Measurements from ENCODE around the gene ATP8B3.
"Not testable (repeated sequence)": the region's sequence is repeated elsewhere in the genome, so short reads cannot be mapped to it uniquely, and the experiment has no call there.

ATP8B3 gene

GRCh38 chr19:1806184-1807029 lies 5.7 kb downstream of the ATP8B3 start:
- H3K4me3 ChIP-seq (ENCODE audit: low read depth, low read length): no peak overlapping the region
- ChIA-PET POLR2A (no interaction called here), CTCF (interaction anchor here (0.7 to 2.6 kb wide), 5 partner anchors 9 to 134 kb away, joined by 5 to 9 read pairs (median 5); no protein-coding TSS in a partner anchor)

DNA sequence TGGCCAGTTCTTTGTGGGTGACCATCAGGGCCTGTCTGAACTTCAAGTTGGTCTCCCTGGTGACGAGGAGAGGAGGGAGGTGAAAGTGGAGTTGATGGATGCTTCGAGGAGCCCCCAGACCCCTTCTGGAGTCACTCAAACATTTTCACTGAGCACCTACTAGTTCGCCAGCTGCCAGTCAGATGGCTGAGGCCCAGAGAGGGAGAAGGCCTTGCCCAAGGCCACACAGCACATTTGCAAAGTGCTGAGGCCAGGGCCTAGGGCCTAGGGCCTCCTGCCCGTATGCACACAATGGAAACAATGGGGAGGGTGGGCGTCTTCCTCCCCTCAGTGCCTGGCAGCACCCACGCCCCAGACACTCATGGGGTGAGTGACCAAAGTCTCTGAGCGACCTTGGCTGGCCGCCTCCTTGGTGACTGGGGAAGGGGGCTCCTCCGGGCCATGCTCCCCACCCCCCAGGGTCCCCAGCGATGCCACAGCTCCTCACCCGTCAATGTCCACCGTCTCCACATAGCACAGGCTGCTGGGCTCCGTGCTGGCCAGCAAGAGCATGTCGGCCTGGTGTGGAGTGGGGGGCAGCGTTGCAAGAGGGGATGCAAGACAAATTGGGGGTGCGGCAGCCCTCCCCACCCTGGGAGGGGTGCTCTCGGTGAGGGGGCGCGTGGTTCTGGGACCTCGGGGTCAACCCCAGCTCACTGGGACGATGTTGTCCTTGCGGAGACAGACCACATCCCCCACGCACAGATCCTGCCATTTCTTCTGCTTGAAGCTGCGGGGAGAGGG lies 6.5 kb downstream of the ATP8B3 start:
- DNase-seq (ENCODE audit: low read depth, low spot score): no peak
- ChIA-PET POLR2A (no interaction called here), CTCF (interaction anchor here (0.7 to 2.6 kb wide), 5 partner anchors 10 to 133 kb away, joined by 3 to 9 read pairs (median 5); no protein-coding TSS in a partner anchor)
- no peak overlapping the region for H3K4me3 ChIP-seq (ENCODE audit: low read depth, low read length)
- TF ChIP-seq CTCF (IDR thresholded peaks at IDR 0.05; ENCODE audit: insufficient read depth, low read length, missing control alignments): no peak

More at GRCh38 chr19:1806184-1807029, 5.7 kb downstream of the ATP8B3 start:
- no peak for DNase-seq (ENCODE audit: low read depth, low spot score)
- no peak for TF ChIP-seq CTCF (IDR thresholded peaks at IDR 0.05; ENCODE audit: insufficient read depth, low read length, missing control alignments)

DNA sequence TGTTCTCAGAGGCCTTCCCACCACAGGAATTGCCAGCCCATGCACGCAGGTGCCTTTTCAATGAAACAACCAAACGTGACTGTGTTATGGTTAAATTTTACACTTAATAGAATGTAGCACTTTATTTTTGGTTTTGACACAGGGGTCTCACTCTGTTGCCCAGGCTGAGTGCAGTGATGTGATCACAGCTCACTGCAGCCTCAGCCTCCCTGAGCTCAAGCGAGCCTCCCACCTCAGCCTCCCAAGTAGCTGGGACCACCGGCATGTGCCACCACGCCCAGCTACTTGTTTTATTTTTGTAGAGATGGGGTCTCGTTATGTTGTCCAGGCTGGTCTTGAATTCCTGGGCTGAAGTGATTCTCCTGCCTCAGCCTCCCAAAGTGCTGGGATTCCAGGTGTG lies 7.2 kb downstream of the ATP8B3 start:
- ChIA-PET CTCF (interaction anchor here (0.7 to 2.6 kb wide), 2 partner anchors 21 to 32 kb away, joined by 3 to 9 read pairs; no protein-coding TSS in a partner anchor), POLR2A (no interaction called here)
- no peak for TF ChIP-seq CTCF (IDR thresholded peaks at IDR 0.05; ENCODE audit: insufficient read depth, low read length, missing control alignments)
- H3K4me3 ChIP-seq (ENCODE audit: low read depth, low read length): no peak overlapping the region
- DNase-seq (ENCODE audit: low read depth, low spot score): no peak

DNA sequence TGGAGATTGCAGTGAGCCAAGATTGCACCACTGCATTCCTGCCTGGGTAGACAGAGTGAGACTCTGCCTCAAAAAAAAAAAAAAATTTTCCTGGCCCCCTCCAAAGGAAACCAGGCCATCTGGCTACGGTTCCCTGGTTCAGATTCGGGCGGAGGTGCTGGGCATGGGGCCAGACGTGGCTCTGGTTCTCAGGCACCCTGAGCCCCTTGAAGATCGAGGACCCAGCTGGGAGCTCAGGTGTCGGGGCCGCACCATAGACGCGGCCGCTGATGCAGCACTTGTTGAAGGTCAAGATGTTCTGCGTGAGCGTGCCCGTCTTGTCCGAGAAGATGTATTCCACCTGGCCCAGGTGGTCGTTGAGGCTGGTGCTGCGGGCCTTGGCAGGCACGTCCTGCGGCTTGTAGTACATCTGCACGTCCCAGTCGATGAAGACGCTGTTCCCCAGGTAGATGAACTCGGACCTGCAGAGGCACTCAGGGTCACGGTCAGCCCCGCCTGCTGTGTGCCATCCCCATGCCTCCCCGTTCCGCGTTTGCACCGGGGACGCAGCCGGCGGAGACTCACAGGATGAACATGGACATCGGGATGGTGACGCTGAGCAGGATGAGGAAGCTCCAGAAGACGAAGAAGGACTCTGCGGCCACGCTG lies 12.3 kb downstream of the ATP8B3 start:
- H3K4me3 ChIP-seq (ENCODE audit: low read depth, low read length): no peak overlapping the region
- TF ChIP-seq CTCF (IDR thresholded peaks at IDR 0.05; ENCODE audit: insufficient read depth, low read length, missing control alignments): no peak
- DNase-seq (ENCODE audit: low read depth, low spot score): no peak
- CTCF ChIA-PET: interaction anchor here (0.6 to 9.8 kb wide), 4 partner anchors 18 to 517 kb away, joined by 3 to 143 read pairs (median 32); no protein-coding TSS in a partner anchor
- POLR2A ChIA-PET: no interaction called here

GRCh38 chr19:1797313-1797712 lies 14.8 kb downstream of the ATP8B3 start:
- H3K4me3 ChIP-seq (ENCODE audit: low read depth, low read length); POLR2A ChIA-PET; DNase-seq (ENCODE audit: low read depth, low spot score): not testable (repeated sequence)
- CTCF ChIA-PET: interaction anchor here (0.8 to 9.8 kb wide), 13 partner anchors 9 to 295 kb away, joined by 3 to 143 read pairs (median 6); no protein-coding TSS in a partner anchor

DNA sequence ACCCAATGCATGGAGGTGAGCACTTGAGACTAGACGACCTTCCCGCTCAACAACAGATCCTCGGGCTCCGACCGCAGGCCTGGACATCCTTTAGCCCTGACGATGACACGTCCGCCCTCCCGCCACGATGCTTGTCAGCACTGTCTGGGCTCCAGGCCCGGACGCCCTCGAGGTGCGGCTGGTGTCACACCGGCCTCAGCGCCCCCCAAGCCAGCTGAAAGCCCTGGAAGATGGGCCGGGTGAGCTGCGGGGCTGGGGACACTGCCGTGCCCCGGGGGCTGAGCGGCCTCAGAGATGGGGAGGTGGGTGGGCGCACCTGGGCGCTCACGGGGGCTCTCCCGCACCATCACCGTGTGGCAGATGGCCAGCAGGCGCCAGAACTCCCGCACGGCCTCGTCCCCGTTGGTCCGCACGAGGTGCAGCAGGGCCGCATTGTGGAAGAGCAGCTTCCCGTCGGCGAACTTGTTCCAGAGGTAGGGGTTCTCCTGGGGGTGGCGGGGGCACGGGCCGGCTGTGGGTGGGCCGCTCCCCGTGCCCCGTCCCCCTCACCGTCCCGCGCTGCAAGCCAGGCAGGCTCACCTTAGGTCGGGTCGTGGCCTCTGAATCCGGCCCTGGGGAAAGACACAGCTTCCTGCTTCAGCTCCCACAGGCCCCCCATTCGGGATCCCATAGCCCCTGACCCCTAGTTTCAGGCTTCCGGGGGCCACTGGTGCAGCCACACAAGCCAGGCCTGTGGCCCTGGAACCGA lies 15.5 kb downstream of the ATP8B3 start:
- no peak overlapping the region for H3K4me3 ChIP-seq (ENCODE audit: low read depth, low read length)
- no peak for DNase-seq (ENCODE audit: low read depth, low spot score)
- no peak for TF ChIP-seq CTCF (IDR thresholded peaks at IDR 0.05; ENCODE audit: insufficient read depth, low read length, missing control alignments)
- ChIA-PET POLR2A (interaction anchor here (0.6 kb wide), 1 partner anchor 153 kb away, joined by 3 read pairs; no protein-coding TSS in a partner anchor), CTCF (interaction anchor here (0.8 to 9.8 kb wide), 17 partner anchors 9 to 294 kb away, joined by 3 to 143 read pairs (median 6); partner anchors contain the start of gene ATP8B3)

Data from AG04449 (cell line).